ENCODE measurements around the gene KRT3. TPM values are rescaled to one million over a fixed set of nuclear protein-coding genes. Genes with fewer than 3 reads are reported as not detected.

Gene KRT3
- total RNA-seq, 2 donors from 2014 or later = not detected

- H3K27ac ChIP-seq = no peak overlapping the region
- no peak for DNase-seq (ENCODE audit: low spot score)
- WGBS = 82% methylated on average over 16 of the region's 16 CpGs
- H3K36me3 ChIP-seq = no peaks in the 10 kb centered on the region
- intact Hi-C loops (cut with DNase I) = no loop called here
- no peak overlapping the region for H3K4me3 ChIP-seq
- no peak for TF ChIP-seq POLR2A (IDR thresholded peaks at IDR 0.05)
- no peak for TF ChIP-seq CTCF (IDR thresholded peaks at IDR 0.05)
- TF ChIP-seq POLR2AphosphoS5 (IDR thresholded peaks at IDR 0.05) = no peak
- no peaks in the 10 kb centered on the region for H3K9me3 ChIP-seq
- no peaks in the 10 kb centered on the region for H3K4me1 ChIP-seq (replicated peaks)
- H3K27me3 ChIP-seq (replicated peaks; ENCODE audit: insufficient read depth) = peaks cover 21% of the 10 kb centered on the region
Measured at GRCh38 chr12:52822771-52823510, 27.0 kb upstream of the KRT3 start.

- intact Hi-C loops (cut with DNase I) = no loop called here
- Histone ChIP-seq H3K4me1 (replicated peaks) (no peaks in the 10 kb centered on the region), H3K27ac (no peak overlapping the region), H3K4me3 (no peak overlapping the region), H3K36me3 (no peaks in the 10 kb centered on the region), H3K27me3 (replicated peaks; ENCODE audit: insufficient read depth) (peaks cover 17% of the 10 kb centered on the region), H3K9me3 (no peaks in the 10 kb centered on the region)
- 84% methylated on average over 10 of the region's 10 CpGs for WGBS
- DNase-seq (ENCODE audit: low spot score) = peak; percentile 29
- TF ChIP-seq POLR2AphosphoS5 (IDR thresholded peaks at IDR 0.05) = no peak
- no peak for TF ChIP-seq CTCF (IDR thresholded peaks at IDR 0.05)
- TF ChIP-seq POLR2A (IDR thresholded peaks at IDR 0.05) = no peak
Measured at GRCh38 chr12:52821826-52822660, 26.1 kb upstream of the KRT3 start.

DNA sequence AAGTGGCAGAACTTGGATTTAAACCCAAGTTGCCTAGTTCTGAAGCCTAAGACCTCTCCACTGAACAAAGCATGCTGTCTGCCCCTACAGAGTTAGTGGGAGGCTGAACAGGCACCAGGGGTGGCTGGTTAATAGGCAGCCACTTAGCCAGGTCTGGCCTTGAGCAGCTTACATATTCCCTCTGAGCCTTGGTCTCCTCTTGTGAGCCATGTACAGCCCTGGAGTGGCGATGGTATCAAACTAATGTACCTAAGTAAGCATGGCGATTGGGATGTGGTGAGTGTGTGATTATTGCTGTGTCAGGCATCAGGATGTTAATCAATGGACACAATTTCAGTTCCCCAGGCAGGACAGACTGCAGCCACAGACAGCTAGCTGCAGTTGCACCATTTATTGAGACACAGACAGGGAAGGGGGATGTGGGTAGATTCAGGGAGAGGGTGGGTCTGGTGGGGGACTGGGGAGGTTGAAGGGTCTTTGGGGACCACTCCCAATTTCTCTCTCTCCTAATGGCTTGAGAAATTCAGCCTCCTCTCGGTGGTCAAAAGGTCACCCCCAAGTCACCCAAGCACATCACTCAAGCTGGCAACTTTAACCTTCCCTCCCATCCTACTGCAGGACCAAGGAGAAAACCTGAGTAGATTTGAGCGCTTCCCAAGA is 25.3 kb upstream of the KRT3 start:
- Histone ChIP-seq H3K36me3 (no peaks in the 10 kb centered on the region), H3K4me3 (no peak overlapping the region), H3K4me1 (replicated peaks) (no peaks in the 10 kb centered on the region), H3K27ac (no peak overlapping the region), H3K27me3 (replicated peaks; ENCODE audit: insufficient read depth) (peaks cover 17% of the 10 kb centered on the region), H3K9me3 (no peaks in the 10 kb centered on the region)
- TF ChIP-seq POLR2AphosphoS5 (IDR thresholded peaks at IDR 0.05) (no peak), CTCF (IDR thresholded peaks at IDR 0.05) (no peak)
- 91% methylated on average over 4 of the region's 4 CpGs for WGBS
- no peak for DNase-seq (ENCODE audit: low spot score)
- intact Hi-C loops (cut with DNase I) = no loop called here

GRCh38 chr12:52820521-52820920 is 24.6 kb upstream of the KRT3 start:
- intact Hi-C loops (cut with DNase I) = no loop called here
- H3K36me3 ChIP-seq = no peaks in the 10 kb centered on the region
- peaks cover 17% of the 10 kb centered on the region for H3K27me3 ChIP-seq (replicated peaks; ENCODE audit: insufficient read depth)
- TF ChIP-seq POLR2A (IDR thresholded peaks at IDR 0.05) (no peak), POLR2AphosphoS5 (IDR thresholded peaks at IDR 0.05) (no peak), CTCF (IDR thresholded peaks at IDR 0.05) (no peak)
- no peak for DNase-seq (ENCODE audit: low spot score)
- H3K4me3 ChIP-seq = no peak overlapping the region
- 88% methylated on average over 6 of the region's 6 CpGs for WGBS
- no peaks in the 10 kb centered on the region for H3K9me3 ChIP-seq
- H3K4me1 ChIP-seq (replicated peaks) = no peaks in the 10 kb centered on the region
- no peak overlapping the region for H3K27ac ChIP-seq
